Left cardiac atrium (tissue), 4 donors: ENCODE results near the gene CRYBG3. TPM values are rescaled to one million over a fixed set of nuclear protein-coding genes. Genes with fewer than 3 reads are reported as not detected.
"Not testable (repeated sequence)": the region's sequence is repeated elsewhere in the genome, so short reads cannot be mapped to it uniquely, and the experiment has no call there.

Experiments
- ATAC-seq, 2 donors: fragments of 200-7000 bp; cut with Tn5 transposase; one replicate each; pipeline ENCODE4 v1.9.1; 2020; ENCODE audit warnings: mild to moderate bottlenecking in 2 of 2, moderate library complexity in 2 of 2
- DNase-seq: peaks from one replicate; pipeline ENCODE4 v3.0.0-alpha.2; 2020
- intact Hi-C, 2 donors: fragments of 100-400 bp; cut with DNase I; formaldehyde crosslinking; loops; one replicate each; pipeline versions ENCODE4 v1.14.1 to v1.15.1; 2022 to 2023
- total RNA-seq, 2 donors: library from RNA; stranded (reverse); fragmentation: NEBNext Ultra II Directional; extraction: Animal tissue kit (Norgen Biotek cat#: 25700); gene quantifications; one replicate each; pipeline ENCODE4 v1.2.1, GENCODE V29; 2021
- donor health status: DM: no; HTN: yes; CAD: no.
- donor health status: DM: no; HTN: yes; CAD: no; lungs with severe emphysema.
- donor health status: DM: yes; HTN: yes; CAD: no.
- donor health status: Dilated cardiomyopathy.

The CRYBG3 gene
- total RNA-seq, 2 donors from 2014 or later = 18.3 to 23.9 TPM

GRCh38 chr3:97884586-97885123, 62.8 kb downstream of the CRYBG3 start:
- ATAC-seq = no peak
- intact Hi-C loops = loop anchor here in 1 of 2 donors (5.0 kb wide), 1 partner anchor 57 kb away; no protein-coding TSS in a partner anchor
- no peak for DNase-seq

GRCh38 chr3:97885931-97886824, 64.4 kb downstream of the CRYBG3 start:
- DNase-seq (no peak), ATAC-seq (peak; percentile 49 to 70)
- intact Hi-C loops = no loop called here

- intact Hi-C loops = no loop called here
- ATAC-seq = no peak
- no peak for DNase-seq
These were observed 68.0 kb downstream of the CRYBG3 start for GRCh38 chr3:97889814-97890213.

GRCh38 chr3:97892852-97893251, 71.0 kb downstream of the CRYBG3 start:
- DNase-seq (no peak), ATAC-seq (no peak)
- intact Hi-C loops = no loop called here

GRCh38 chr3:97895216-97895615, 73.4 kb downstream of the CRYBG3 start:
- no peak for ATAC-seq
- intact Hi-C loops = no loop called here

GRCh38 chr3:97896129-97896528, 74.3 kb downstream of the CRYBG3 start:
- no peak for ATAC-seq
- intact Hi-C loops = no loop called here
- DNase-seq = no peak

More at GRCh38 chr3:97895216-97895615, 73.4 kb downstream of the CRYBG3 start:
- no peak for DNase-seq

- no peak for ATAC-seq
- intact Hi-C loops = no loop called here
- no peak for DNase-seq
These were observed 74.7 kb downstream of the CRYBG3 start for GRCh38 chr3:97896547-97896946.

- no peak for ATAC-seq
- intact Hi-C loops = no loop called here
- DNase-seq = no peak
These were observed 77.5 kb downstream of the CRYBG3 start for GRCh38 chr3:97899331-97899730.

- intact Hi-C loops = no loop called here
- DNase-seq (no peak), ATAC-seq (peak; percentile 34 to 73)
These were observed 79.8 kb downstream of the CRYBG3 start for GRCh38 chr3:97901313-97902248.

GRCh38 chr3:97909830-97910229, 88.0 kb downstream of the CRYBG3 start:
- DNase-seq, intact Hi-C loops, ATAC-seq: not testable (repeated sequence)

- ATAC-seq, DNase-seq, intact Hi-C loops: not testable (repeated sequence)
These were observed 88.5 kb downstream of the CRYBG3 start for GRCh38 chr3:97910236-97910831.

- intact Hi-C loops = no loop called here
- DNase-seq (no peak), ATAC-seq (peak; percentile 47 to 59)
These were observed 89.1 kb downstream of the CRYBG3 start for GRCh38 chr3:97910931-97911351.

GRCh38 chr3:97911459-97911858, 89.6 kb downstream of the CRYBG3 start:
- ATAC-seq (no peak), DNase-seq (no peak)
- intact Hi-C loops = no loop called here

- intact Hi-C loops = no loop called here
- no peak for DNase-seq
- ATAC-seq = no peak
These were observed 92.6 kb downstream of the CRYBG3 start for GRCh38 chr3:97914388-97914787.

GRCh38 chr3:97916576-97916975, 94.8 kb downstream of the CRYBG3 start:
- intact Hi-C loops = no loop called here
- DNase-seq (no peak), ATAC-seq (no peak)

GRCh38 chr3:97917813-97918536, 96.2 kb downstream of the CRYBG3 start:
- ATAC-seq (peak; percentile 59), DNase-seq (no peak)
- intact Hi-C loops = no loop called here

- DNase-seq (no peak), ATAC-seq (no peak)
- intact Hi-C loops = no loop called here
These were observed 105.9 kb downstream of the CRYBG3 start for GRCh38 chr3:97927704-97928103.

GRCh38 chr3:97928986-97929385, 107.2 kb downstream of the CRYBG3 start:
- ATAC-seq (no peak), DNase-seq (no peak)
- intact Hi-C loops = no loop called here
